ELR (cell line): ENCODE data around the gene UPK3BL1.
"Not testable (repeated sequence)": the region's sequence is repeated elsewhere in the genome, so short reads cannot be mapped to it uniquely, and the experiment has no call there.

Experiments
- DNase-seq: peaks from one replicate; pipeline ENCODE4 v3.0.0-alpha.2; 2015; ENCODE audit warnings: low read depth

Gene UPK3BL1

GRCh38 chr7:102627271-102627904, 15.2 kb downstream of the UPK3BL1 start:
- DNase-seq, result not testable (repeated sequence)

GRCh38 chr7:102618122-102618521, 24.5 kb downstream of the UPK3BL1 start:
- peak; percentile 0 for DNase-seq

- DNase-seq, result peak; percentile 31
Measured at GRCh38 chr7:102616507-102617125, 26.0 kb downstream of the UPK3BL1 start, which contains the start of gene RASA4. Gene RASA4, minus strand, starts transcription at chr7:102616756. Its CDS starts 67 bp downstream, at chr7:102616689.

GRCh38 chr7:102615930-102616329, 26.7 kb downstream of the UPK3BL1 start:
- not testable (repeated sequence) for DNase-seq

GRCh38 chr7:102614873-102615272, 27.7 kb downstream of the UPK3BL1 start:
- DNase-seq, result not testable (repeated sequence)

GRCh38 chr7:102614346-102614697, 28.3 kb downstream of the UPK3BL1 start:
- DNase-seq, result not testable (repeated sequence)

- DNase-seq, result not testable (repeated sequence)
Measured at GRCh38 chr7:102613575-102614345, 28.8 kb downstream of the UPK3BL1 start.

- peak; percentile 21 for DNase-seq
Measured at GRCh38 chr7:102611675-102612325, 30.8 kb downstream of the UPK3BL1 start.

GRCh38 chr7:102611013-102611674, 31.4 kb downstream of the UPK3BL1 start:
- not testable (repeated sequence) for DNase-seq

GRCh38 chr7:102610441-102610840, 32.1 kb downstream of the UPK3BL1 start:
- not testable (repeated sequence) for DNase-seq

GRCh38 chr7:102609734-102610133, 32.9 kb downstream of the UPK3BL1 start:
- DNase-seq, result not testable (repeated sequence)

- not testable (repeated sequence) for DNase-seq
Measured at GRCh38 chr7:102606848-102607247, 35.7 kb downstream of the UPK3BL1 start.

- not testable (repeated sequence) for DNase-seq
Measured at GRCh38 chr7:102604431-102605145, 38.0 kb downstream of the UPK3BL1 start.

- DNase-seq, result not testable (repeated sequence)
Measured at GRCh38 chr7:102602317-102602716, 40.3 kb downstream of the UPK3BL1 start.

GRCh38 chr7:102599699-102600098, 42.9 kb downstream of the UPK3BL1 start:
- DNase-seq, result not testable (repeated sequence)

GRCh38 chr7:102596036-102596435, 46.6 kb downstream of the UPK3BL1 start:
- DNase-seq, result not testable (repeated sequence)

- DNase-seq, result not testable (repeated sequence)
Measured at GRCh38 chr7:102593637-102594334, 48.8 kb downstream of the UPK3BL1 start.

- DNase-seq, result not testable (repeated sequence)
Measured at GRCh38 chr7:102592477-102593019, 50.0 kb downstream of the UPK3BL1 start.

GRCh38 chr7:102589857-102590256, 52.7 kb downstream of the UPK3BL1 start:
- DNase-seq, result not testable (repeated sequence)
